GM18508 (cell line): ENCODE data around the gene STYXL1.
"Not testable (repeated sequence)": the region's sequence is repeated elsewhere in the genome, so short reads cannot be mapped to it uniquely, and the experiment has no call there.

ENCODE experiments used
- ATAC-seq: cut with Tn5 transposase; IDR thresholded peaks from one replicate; pipeline ENCODE4 v1.9.1; 2021; ENCODE audit warnings: moderate number of reproducible peaks; ENCODE audit not compliant: insufficient read depth, unreplicated experiment

The STYXL1 gene

GRCh38 chr7:76066716-76067503 lies 19.1 kb upstream of the STYXL1 start:
- ATAC-seq: no peak

- no peak for ATAC-seq
Observed at GRCh38 chr7:76065016-76065612, 17.3 kb upstream of the STYXL1 start.

- no peak for ATAC-seq
Observed at GRCh38 chr7:76064208-76064970, 16.6 kb upstream of the STYXL1 start.

- ATAC-seq: no peak
Observed at GRCh38 chr7:76063525-76063924, 15.7 kb upstream of the STYXL1 start.

GRCh38 chr7:76063114-76063513 lies 15.3 kb upstream of the STYXL1 start:
- ATAC-seq: no peak

- ATAC-seq: no peak
Observed at GRCh38 chr7:76062254-76062653, 14.5 kb upstream of the STYXL1 start.

GRCh38 chr7:76060842-76061241 lies 13.0 kb upstream of the STYXL1 start:
- ATAC-seq: no peak

GRCh38 chr7:76058745-76059144 lies 10.9 kb upstream of the STYXL1 start:
- not testable (repeated sequence) for ATAC-seq

GRCh38 chr7:76057813-76058145 lies 10.0 kb upstream of the STYXL1 start:
- no peak for ATAC-seq

- ATAC-seq: no peak
Observed at GRCh38 chr7:76057103-76057812, 9.5 kb upstream of the STYXL1 start.

GRCh38 chr7:76056241-76056640 lies 8.4 kb upstream of the STYXL1 start:
- no peak for ATAC-seq

GRCh38 chr7:76054123-76055120 lies 6.6 kb upstream of the STYXL1 start:
- ATAC-seq: no peak

- ATAC-seq: no peak
Observed at GRCh38 chr7:76053461-76053860, 5.7 kb upstream of the STYXL1 start.

GRCh38 chr7:76052681-76053080 lies 4.9 kb upstream of the STYXL1 start:
- ATAC-seq: not testable (repeated sequence)

- ATAC-seq: no peak
Observed at GRCh38 chr7:76051840-76052239, 4.0 kb upstream of the STYXL1 start.

GRCh38 chr7:76050545-76050944 lies 2.7 kb upstream of the STYXL1 start:
- ATAC-seq: no peak

- ATAC-seq: no peak
Observed at GRCh38 chr7:76049295-76049694, 1.5 kb upstream of the STYXL1 start.

GRCh38 chr7:76048668-76048988 lies 828 bp upstream of the STYXL1 start:
- ATAC-seq: no peak

GRCh38 chr7:76047305-76047810 lies 442 bp downstream of the STYXL1 start:
- no peak for ATAC-seq
